ENCODE data around the gene SCTR. TPM values are rescaled to one million over a fixed set of nuclear protein-coding genes. Genes with fewer than 3 reads are reported as not detected.

The SCTR gene
- total and polyA plus RNA-seq, 12 donors, result 0.33 to 8.3 (median 0.46) TPM; not detected in 5

DNA sequence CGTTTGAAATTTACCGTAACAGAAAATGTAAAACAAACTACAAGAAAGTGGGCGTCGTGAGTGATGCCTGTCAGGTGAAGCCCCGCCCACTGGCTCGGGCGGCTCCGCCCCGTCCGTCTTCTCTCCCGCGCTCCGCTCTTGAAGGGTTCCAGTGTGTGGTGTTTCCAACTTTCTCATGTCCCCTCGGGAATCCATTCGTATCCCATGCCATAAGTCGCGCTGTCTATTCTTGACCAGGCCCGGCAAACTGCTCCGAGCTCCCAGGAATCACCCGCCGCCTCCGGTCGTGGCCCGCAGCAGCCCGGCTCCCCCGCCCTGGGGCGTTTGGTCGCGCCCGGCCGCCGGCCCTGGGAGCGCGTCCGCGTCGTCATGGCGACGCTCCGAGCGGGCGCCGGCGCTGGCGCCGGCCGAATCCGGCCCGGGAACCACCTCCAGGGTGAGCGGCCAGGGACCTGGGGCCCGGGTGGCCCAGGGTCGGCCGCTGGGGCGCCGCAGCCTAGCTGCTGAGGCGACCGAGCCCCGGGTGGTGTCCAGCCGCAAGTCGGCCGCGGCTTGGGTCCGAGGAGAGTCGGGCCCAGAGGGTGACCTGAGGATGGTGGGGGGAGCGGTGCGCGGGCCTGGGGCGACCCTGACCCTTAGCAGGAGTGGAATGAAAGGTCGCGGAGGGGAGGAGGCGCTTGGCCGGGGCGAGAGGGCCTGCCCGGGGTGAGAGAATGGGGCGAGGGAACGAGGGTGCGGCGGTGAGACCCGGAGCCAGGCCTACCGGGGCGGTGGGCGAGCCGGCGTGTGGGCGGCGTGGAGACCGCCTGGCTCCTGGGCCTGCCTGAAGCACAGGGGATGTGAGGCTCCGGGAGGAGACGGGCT is 20.0 kb upstream of the SCTR start, which contains the start of gene CFAP221:
TSS of gene CFAP221 (plus strand) at position 375 of the 864 bp plus-strand sequence. CDS start 1,683 bp downstream, outside the sequence.
- peak within 1 kb of the TSS in 3 of 4 donors; percentile 20 to 65 (median 44) for H3K4me3 ChIP-seq
- peak; percentile 62 to 87 (median 76) for DNase-seq
- peaks cover 2 to 17% of the 10 kb centered on the region in 2 donors for H3K4me1 ChIP-seq (replicated peaks in 1 of 2)
- no peaks in the 10 kb centered on the region for H3K36me3 ChIP-seq (replicated peaks in 1 of 2)
- H3K27ac ChIP-seq, result peak within 1 kb of the TSS in 3 of 5 donors; percentile 34 to 72 (median 71)
- H3K27me3 ChIP-seq, result no peaks in the 10 kb centered on the region
- H3K9me3 ChIP-seq (replicated peaks in 1 of 3), result no peaks in the 10 kb centered on the region
- TF ChIP-seq POLR2A (IDR thresholded peaks at IDR 0.05), result no peak
- TF ChIP-seq, protein P1, sequence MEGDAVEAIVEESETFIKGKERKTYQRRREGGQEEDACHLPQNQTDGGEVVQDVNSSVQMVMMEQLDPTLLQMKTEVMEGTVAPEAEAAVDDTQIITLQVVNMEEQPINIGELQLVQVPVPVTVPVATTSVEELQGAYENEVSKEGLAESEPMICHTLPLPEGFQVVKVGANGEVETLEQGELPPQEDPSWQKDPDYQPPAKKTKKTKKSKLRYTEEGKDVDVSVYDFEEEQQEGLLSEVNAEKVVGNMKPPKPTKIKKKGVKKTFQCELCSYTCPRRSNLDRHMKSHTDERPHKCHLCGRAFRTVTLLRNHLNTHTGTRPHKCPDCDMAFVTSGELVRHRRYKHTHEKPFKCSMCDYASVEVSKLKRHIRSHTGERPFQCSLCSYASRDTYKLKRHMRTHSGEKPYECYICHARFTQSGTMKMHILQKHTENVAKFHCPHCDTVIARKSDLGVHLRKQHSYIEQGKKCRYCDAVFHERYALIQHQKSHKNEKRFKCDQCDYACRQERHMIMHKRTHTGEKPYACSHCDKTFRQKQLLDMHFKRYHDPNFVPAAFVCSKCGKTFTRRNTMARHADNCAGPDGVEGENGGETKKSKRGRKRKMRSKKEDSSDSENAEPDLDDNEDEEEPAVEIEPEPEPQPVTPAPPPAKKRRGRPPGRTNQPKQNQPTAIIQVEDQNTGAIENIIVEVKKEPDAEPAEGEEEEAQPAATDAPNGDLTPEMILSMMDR (IDR thresholded peaks at IDR 0.05), result no peak
- WGBS, 4 donors, result 0 to 3% (median 2%) methylated on average over 26 to 89 of the region's 89 CpGs
- intact Hi-C loops (cut with DNase I), result no loop called here

- no peak overlapping the region for H3K4me3 ChIP-seq
- no peaks in the 10 kb centered on the region for H3K9me3 ChIP-seq (replicated peaks in 1 of 3)
- WGBS, 4 donors, result 71 to 81% (median 78%) methylated on average over 2 of the region's 2 CpGs
- H3K27me3 ChIP-seq, result no peaks in the 10 kb centered on the region
- H3K27ac ChIP-seq, result no peak overlapping the region
- intact Hi-C loops (cut with DNase I), result no loop called here
- DNase-seq, result no peak
- peaks cover 0 to 10% of the 10 kb centered on the region in 2 donors for H3K4me1 ChIP-seq (replicated peaks in 1 of 2)
- H3K36me3 ChIP-seq (replicated peaks in 1 of 2), result no peaks in the 10 kb centered on the region
- no peak for TF ChIP-seq POLR2A (IDR thresholded peaks at IDR 0.05)
- TF ChIP-seq, protein P1 (IDR thresholded peaks at IDR 0.05), result no peak
Measured at GRCh38 chr2:119541476-119541875, 17.2 kb upstream of the SCTR start.

DNA sequence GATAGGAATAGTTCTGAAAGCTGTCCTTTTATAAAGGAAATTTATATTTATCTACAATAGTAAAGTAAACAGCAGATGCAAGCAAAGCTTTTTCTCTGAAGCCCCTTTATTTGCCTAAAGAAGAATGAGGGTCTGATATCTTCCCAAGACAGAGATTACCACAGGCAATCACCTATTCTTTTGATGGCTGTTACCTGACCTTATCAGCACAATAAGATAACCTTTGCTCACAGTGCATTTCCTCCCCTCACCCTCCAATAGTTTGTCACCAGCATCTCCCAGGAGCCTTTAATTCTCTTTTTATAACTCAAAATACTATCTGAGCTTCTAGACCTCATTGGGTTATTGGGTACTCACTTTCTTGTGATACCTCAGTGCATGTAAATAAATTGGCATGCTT is 13.5 kb upstream of the SCTR start:
- H3K27me3 ChIP-seq, result no peaks in the 10 kb centered on the region
- H3K4me3 ChIP-seq, result no peak overlapping the region
- H3K4me1 ChIP-seq (replicated peaks in 1 of 2), result no peaks in the 10 kb centered on the region
- H3K27ac ChIP-seq, result no peak overlapping the region
- intact Hi-C loops (cut with DNase I), result no loop called here
- H3K9me3 ChIP-seq (replicated peaks in 1 of 3), result peaks cover 0 to 3% (median 0%) of the 10 kb centered on the region in 3 donors
- TF ChIP-seq POLR2A (IDR thresholded peaks at IDR 0.05), result no peak
- TF ChIP-seq, protein P1 (IDR thresholded peaks at IDR 0.05), result no peak
- H3K36me3 ChIP-seq (replicated peaks in 1 of 2), result no peaks in the 10 kb centered on the region
- DNase-seq, result no peak

DNA sequence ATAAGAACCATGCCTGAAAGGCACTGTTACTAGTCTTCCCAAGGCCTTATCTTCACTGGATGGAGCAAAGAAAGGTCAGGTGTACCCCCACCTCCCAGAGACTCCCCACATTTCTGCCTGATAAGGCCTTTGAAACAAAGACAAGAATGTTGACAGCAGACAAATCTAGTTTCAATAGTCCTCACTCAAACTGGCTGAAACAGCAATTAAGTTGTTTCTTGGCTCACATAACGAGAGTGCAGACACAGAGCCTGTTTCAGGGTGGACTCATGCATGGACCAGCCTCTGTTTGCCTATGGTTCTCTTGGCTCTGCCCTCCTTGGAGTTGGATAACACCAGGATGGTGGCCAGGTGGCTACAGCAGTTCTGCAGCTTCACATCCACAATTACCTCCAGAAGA is 12.4 kb upstream of the SCTR start:
- no peak for TF ChIP-seq POLR2A (IDR thresholded peaks at IDR 0.05)
- TF ChIP-seq, protein P1 (IDR thresholded peaks at IDR 0.05), result no peak
- intact Hi-C loops (cut with DNase I), result no loop called here
- 67 to 89% (median 76%) methylated on average over 1 of the region's 1 CpG for WGBS, 4 donors

More for the DNA sequence above, 12.4 kb upstream of the SCTR start:
- no peaks in the 10 kb centered on the region for H3K36me3 ChIP-seq (replicated peaks in 1 of 2)
- H3K27me3 ChIP-seq, result no peaks in the 10 kb centered on the region
- no peaks in the 10 kb centered on the region for H3K4me1 ChIP-seq (replicated peaks in 1 of 2)
- DNase-seq, result no peak
- H3K4me3 ChIP-seq, result no peak overlapping the region
- H3K9me3 ChIP-seq (replicated peaks in 1 of 3), result peaks cover 0 to 12% (median 0%) of the 10 kb centered on the region in 3 donors
- no peak overlapping the region for H3K27ac ChIP-seq

Measured in adrenal gland (tissue), 12 donors.